HG02588 (cell line): ENCODE data around the gene TIMP2.
"Not testable (repeated sequence)": the region's sequence is repeated elsewhere in the genome, so short reads cannot be mapped to it uniquely, and the experiment has no call there.

Source experiments
- ATAC-seq: cut with Tn5 transposase; IDR thresholded peaks from one replicate; pipeline ENCODE4 v1.9.1; 2021; ENCODE audit warnings: mild to moderate bottlenecking, moderate library complexity; ENCODE audit not compliant: unreplicated experiment

The TIMP2 gene

GRCh38 chr17:78908426-78908825, 16.8 kb downstream of the TIMP2 start:
- ATAC-seq: no peak

- ATAC-seq: no peak
Measured at GRCh38 chr17:78905541-78905940, 19.6 kb downstream of the TIMP2 start.

GRCh38 chr17:78905116-78905515, 20.1 kb downstream of the TIMP2 start:
- ATAC-seq: no peak

DNA sequence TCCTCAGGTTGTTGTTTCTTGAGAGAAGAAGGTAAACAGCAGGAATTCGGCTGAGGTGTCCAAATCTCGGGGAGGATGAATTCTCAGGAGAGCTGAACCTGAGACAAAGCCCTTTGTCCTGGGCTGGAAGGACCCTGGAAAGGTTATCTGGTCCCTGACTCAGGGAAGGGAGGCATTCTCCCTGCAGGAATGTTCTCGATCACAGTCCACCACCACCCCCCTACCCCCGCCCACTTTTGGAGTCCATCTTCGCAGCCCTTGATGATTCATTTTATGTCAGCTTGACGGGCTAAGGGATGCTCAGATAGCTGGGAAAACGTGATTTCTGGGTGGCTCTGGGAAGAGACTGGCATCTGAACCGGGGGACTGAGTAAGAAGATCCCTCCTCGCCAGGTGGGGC, 20.8 kb downstream of the TIMP2 start:
- ATAC-seq: no peak

- no peak for ATAC-seq
Measured at GRCh38 chr17:78903101-78903779, 21.9 kb downstream of the TIMP2 start, which contains the start of gene CEP295NL. CEP295NL (minus strand) TSS chr17:78903201; CDS start chr17:78901828, 1,373 bp downstream.

DNA sequence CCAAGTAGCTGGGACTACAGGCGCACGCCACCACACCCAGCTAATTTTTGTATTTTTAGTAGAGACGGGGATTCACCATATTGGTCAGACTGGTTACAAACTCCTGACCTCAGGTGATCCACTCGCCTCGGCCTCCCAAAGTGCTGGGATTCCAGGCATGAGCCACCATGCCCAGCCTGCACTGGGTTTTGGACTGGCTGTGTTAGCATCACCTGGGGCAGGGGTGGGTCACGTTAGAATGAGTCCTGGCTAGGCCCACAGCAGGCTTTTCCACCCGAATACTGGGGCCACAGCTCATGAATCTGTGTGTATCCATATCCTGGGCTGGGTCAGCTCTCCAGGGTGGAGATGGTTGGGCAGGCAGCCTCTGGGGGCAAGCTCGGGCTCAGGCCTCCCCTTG, 23.0 kb downstream of the TIMP2 start:
- ATAC-seq: not testable (repeated sequence)

- no peak for ATAC-seq
Measured at GRCh38 chr17:78901806-78902205, 23.4 kb downstream of the TIMP2 start.

- no peak for ATAC-seq
Measured at GRCh38 chr17:78900816-78901215, 24.4 kb downstream of the TIMP2 start.

DNA sequence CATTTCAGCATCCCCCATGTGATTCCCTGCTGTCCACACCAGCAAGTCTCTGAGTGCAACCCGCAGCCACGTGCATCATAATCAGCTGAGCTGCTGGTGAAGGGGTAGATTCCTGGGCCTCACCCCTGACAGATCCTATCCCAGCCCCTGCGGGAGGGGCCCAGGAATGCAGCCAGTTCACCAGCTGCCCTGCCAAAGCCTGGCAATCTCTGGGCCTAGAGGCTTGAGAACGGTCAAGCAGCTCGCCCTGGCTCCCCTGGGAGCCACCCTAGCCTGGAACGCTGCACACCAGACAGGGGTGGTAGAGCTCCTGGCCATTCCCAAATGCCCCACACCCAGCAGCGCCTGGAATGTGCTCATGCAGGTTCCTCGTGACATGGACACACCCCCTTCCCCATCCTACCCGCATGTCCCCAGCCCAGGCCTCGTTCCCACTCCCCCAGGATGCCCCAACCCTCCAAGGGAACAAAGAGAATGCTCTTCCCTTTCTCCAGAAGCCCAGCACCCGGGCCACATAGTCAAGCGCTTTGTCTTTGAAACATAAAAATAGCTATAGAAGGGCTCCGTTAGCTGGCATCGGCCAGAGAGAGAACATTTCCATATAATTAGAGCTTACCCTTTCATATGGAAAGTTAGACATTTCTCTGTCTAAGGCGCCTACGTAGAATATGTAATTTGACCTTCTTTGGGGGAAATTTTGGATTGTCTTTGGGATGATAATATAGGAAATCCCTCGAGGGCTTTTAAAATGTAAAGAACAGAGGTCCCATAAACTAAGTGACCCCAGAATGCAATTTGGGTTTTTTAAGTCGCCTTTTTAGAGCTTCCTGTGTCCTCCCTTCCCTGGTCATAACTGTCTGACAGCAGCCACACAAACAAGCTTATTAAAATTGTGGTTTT, 25.6 kb downstream of the TIMP2 start:
- ATAC-seq: no peak

DNA sequence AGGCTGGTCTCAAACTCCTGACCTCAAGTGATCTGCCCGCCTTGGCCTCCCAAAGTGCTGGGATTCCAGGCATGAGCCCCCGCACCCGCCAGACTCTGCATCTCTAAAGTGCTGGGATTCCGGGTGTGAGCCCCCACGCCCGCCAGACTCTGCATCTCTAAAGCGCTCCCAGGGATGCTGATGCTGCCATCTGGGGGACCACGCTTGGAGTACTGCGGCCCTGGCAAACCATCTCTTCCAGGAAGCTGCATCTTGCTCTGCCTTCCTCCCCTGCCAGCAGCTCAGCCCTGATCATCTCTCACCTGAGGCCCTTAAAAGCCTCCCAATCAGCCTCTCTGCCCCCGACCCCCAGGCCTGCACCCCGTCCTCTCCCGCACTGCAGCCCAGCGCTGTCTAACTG, 26.2 kb downstream of the TIMP2 start:
- ATAC-seq: no peak

DNA sequence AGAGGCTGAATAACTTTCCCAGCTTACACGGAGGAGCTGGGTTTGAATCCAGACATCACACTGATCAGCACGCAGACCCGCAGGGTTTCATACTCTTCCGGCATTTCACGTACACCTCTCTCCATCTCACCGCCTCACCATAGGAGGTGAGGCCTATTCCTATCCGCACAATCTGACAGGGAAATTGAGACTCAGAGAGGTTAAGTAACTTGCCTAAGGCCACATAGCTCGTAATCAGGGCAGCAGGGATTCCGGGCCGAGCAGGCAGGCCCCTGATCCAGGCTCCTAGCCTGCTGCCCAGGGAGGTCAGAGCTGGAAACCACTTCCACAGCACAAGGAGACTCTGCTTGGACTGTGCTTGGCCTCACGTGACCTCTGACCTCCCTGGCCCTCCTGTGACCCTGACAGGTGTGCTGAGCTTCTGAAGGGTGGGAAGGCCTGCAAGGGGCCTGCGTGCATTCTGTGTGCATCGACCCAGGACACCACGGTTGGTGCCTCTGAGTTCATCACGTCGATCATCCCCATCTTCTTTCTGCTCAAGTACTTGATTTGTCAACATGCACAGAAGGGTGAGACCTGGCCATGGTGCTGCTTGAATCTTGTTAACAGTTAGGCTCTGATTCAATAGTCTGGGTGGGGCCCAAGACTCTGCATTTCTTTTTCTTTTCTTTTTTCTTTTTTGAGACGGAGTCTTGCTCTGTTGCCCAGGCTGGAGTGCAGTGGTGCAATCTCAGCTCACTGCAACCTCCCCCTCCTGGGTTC, 26.9 kb downstream of the TIMP2 start:
- ATAC-seq: no peak

DNA sequence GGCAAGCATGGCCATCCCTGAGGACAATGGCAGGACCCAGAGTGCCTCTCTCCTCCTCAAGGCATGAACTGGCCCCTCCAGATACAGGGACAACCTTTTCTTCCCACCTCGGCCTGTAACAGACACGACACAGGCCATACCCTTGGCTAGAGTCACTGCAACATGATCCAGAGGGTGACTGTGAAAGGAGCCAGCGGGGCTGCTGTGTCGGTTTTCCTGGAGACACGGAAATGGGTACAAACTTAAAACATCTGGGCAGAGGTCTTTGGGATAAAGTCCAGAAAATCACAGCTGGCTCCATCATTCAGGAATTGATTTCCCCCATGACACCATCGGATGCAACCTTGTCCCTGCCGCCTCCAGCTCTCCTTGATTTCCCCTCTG, 27.5 kb downstream of the TIMP2 start:
- no peak for ATAC-seq

GRCh38 chr17:78896834-78897663, 28.1 kb downstream of the TIMP2 start:
- ATAC-seq: no peak

DNA sequence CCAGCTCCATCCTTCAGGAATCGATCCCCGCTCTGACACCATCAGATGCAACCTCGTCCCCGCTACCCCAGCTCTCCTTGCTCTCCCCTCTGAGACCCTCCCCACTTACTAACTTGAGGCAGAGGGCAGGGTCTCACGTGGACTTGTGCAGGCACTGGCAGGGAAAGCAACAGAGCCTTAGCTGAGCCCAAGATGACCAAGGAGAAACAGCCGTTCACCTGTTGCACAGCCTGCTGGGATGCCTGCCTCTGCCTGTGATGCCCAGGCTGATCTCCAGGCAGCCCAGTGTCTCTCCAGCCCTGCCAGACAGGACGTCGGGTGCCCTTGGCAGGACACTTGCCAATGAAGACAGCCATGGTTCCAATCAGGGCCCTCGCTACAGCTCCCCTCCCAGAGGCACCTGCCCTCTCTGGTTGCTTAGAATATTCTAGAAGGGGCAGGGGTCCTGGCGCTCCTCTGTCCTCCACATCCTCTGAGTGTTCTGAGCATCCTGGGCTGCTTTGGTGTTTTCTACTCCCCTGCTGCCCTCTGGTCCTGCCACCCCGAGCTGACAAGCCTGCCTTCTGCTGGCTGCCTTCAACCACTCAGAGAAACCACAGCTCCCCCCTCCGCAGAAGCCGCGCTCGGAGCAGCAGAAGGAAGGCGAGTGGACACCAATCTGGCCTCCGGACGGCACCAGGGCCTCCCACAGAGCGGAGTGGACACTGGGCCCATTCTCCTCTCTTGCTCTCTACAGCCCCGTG, 28.9 kb downstream of the TIMP2 start:
- no peak for ATAC-seq

GRCh38 chr17:78895322-78895721, 29.9 kb downstream of the TIMP2 start:
- no peak for ATAC-seq

- ATAC-seq: no peak
Measured at GRCh38 chr17:78893684-78894083, 31.5 kb downstream of the TIMP2 start.

GRCh38 chr17:78892936-78893379, 32.2 kb downstream of the TIMP2 start:
- no peak for ATAC-seq

DNA sequence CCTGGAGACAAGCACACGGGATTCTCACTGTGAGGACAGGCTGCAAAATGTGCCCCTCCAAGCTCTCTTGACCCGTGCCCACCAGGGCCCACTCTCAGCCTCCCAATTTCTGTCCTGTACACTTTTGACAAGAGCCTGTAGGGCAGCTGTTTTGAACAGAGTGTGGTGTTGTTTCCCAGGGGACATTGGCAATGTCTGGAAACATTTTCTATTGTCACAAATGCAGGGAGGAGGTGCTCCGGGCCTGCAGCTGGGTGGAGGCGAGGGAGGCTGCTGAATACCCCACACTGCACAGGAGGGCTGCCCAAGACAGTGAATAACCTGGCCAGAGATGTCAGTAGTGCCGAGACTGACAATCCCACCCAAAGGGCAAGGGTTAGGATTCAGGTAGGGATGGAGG, 32.7 kb downstream of the TIMP2 start:
- no peak for ATAC-seq

- no peak for ATAC-seq
Measured at GRCh38 chr17:78892062-78892456, 33.1 kb downstream of the TIMP2 start.
